ENCODE results near the gene RTN1.

- TF ChIP-seq CTCF (IDR thresholded peaks at IDR 0.05; ENCODE audit: low read depth, low read length, poor library complexity, severe bottlenecking) (no peak), EZH2phosphoT487 (IDR thresholded peaks at IDR 0.05; ENCODE audit: borderline replicate concordance, low read length) (no peak)
These were observed 278.8 kb downstream of the RTN1 start for GRCh38 chr14:59591641-59592370.
